Naive B cell (primary cell): ENCODE results near the gene CEACAM4. TPM values are rescaled to one million over a fixed set of nuclear protein-coding genes. Genes with fewer than 3 reads are reported as not detected.

Experiments
- ATAC-seq, 2 donors: fragments of 150-1000 bp; cut with Tn5 transposase; 2 replicates each; pipeline ENCODE4 v1.10.0; 2021; ENCODE audit warnings: low read depth in 2 of 2, mild to moderate bottlenecking in 2 of 2, moderate library complexity in 2 of 2
- DNase-seq: peaks from one replicate; pipeline ENCODE4 v3.0.0; 2022
- H3K27ac Mint-ChIP-seq, 6 donors: one replicate each; pipeline ENCODE4 v1.8.0; 2020 to 2022; ENCODE audit warnings: mild to moderate bottlenecking in 6 of 6, mixed read lengths in 6 of 6, moderate library complexity in 5 of 6, inconsistent platforms in 2 of 6
- H3K27me3 Mint-ChIP-seq, 3 donors: one replicate each; pipeline ENCODE4 v1.8.0; 2021 to 2022; ENCODE audit warnings: mixed read lengths in 3 of 3, mild to moderate bottlenecking in 1 of 3
- H3K36me3 Mint-ChIP-seq, 2 donors: one replicate each; pipeline ENCODE4 v1.8.0; 2020 to 2022; ENCODE audit warnings: mixed read lengths in 2 of 2, inconsistent platforms in 1 of 2, mild to moderate bottlenecking in 1 of 2
- H3K4me1 Mint-ChIP-seq, 3 donors: one replicate each; pipeline ENCODE4 v1.8.0; 2020 to 2022; ENCODE audit warnings: mixed read lengths in 3 of 3, inconsistent platforms in 1 of 3, mild to moderate bottlenecking in 1 of 3, moderate library complexity in 1 of 3
- H3K4me3 Mint-ChIP-seq, 8 donors: one replicate each; pipeline ENCODE4 v1.8.0; 2020 to 2022; ENCODE audit warnings: mild to moderate bottlenecking in 8 of 8, mixed read lengths in 8 of 8, moderate library complexity in 8 of 8, inconsistent platforms in 2 of 8
- H3K9me3 Mint-ChIP-seq, 7 donors: one replicate each; pipeline ENCODE4 v1.8.0; 2020 to 2022; ENCODE audit warnings: mixed read lengths in 7 of 7, mild to moderate bottlenecking in 5 of 7, inconsistent platforms in 2 of 7, moderate library complexity in 1 of 7
- polyA plus RNA-seq, 6 donors: library from polyadenylated mRNA; unstranded; fragments of 300-500 nt; fragmentation: Illumina TruSeq; gene quantifications; one replicate each; pipeline ENCODE4 v1.2.3, GENCODE V29; 2021; ENCODE audit warnings: low read depth in 6 of 6

CEACAM4 gene
- polyA plus RNA-seq, 6 donors from 2014 or later: 0.44 TPM; not detected in 5

DNA sequence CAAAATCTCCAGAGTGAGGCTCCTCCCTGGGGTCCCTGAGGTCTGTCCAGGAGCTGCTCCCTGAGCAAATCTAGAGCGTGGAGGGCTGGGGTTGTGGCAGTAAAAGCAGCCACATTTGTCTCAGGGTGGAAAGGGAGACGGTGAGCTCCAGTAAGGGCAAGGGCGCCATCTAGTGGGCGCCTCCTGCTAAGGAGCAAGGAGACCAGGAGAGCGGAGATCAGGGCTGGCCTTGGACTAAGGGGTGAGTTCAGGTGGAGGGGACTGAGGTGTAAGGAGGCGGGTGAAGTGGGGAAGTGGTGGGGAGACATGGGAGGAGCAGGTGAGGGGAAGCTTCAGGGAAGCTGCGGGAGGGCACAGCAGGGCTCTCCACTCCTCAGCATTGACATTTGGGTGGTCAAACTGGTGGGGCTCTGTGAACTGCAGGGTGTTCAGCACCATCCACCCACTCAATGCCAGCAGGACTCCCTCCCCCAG is 56.2 kb downstream of the CEACAM4 start:
- no peaks in the 10 kb centered on the region for H3K9me3 Mint-ChIP-seq
- H3K4me1 Mint-ChIP-seq: peaks cover 12 to 32% (median 24%) of the 10 kb centered on the region in 3 donors
- H3K4me3 Mint-ChIP-seq: no peak overlapping the region
- peak overlapping the region in 2 of 6 donors; percentile 15 to 69 for H3K27ac Mint-ChIP-seq
- no peaks in the 10 kb centered on the region for H3K36me3 Mint-ChIP-seq
- peak; percentile 99 for ATAC-seq
- DNase-seq: peak; percentile 78
- H3K27me3 Mint-ChIP-seq: no peaks in the 10 kb centered on the region

DNA sequence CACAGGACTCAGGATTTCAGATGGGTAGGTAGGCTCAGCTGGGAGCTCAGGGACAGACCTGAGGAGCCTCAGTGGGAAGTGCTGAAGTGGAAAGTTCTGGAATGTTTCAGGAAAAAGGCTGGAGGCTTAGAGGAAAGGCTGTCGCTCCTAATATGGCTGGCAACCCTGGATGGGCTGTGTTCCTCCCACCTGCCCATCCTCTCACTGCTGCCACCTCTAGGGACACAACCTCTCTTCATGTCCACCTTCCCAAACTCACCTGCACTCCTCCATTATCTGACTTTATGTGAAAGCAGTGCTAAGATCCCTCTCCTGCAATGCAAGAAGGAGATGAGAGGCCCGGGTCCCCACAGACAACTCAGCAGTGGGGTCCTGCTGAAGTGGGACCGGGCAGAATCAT is 56.7 kb downstream of the CEACAM4 start:
- peak overlapping the region in 1 of 6 donors; percentile 69 for H3K27ac Mint-ChIP-seq
- H3K9me3 Mint-ChIP-seq: no peaks in the 10 kb centered on the region
- peaks cover 10 to 33% (median 24%) of the 10 kb centered on the region in 3 donors for H3K4me1 Mint-ChIP-seq
- ATAC-seq (no peak), DNase-seq (no peak)
- no peaks in the 10 kb centered on the region for H3K36me3 Mint-ChIP-seq
- no peaks in the 10 kb centered on the region for H3K27me3 Mint-ChIP-seq
- no peak overlapping the region for H3K4me3 Mint-ChIP-seq

DNA sequence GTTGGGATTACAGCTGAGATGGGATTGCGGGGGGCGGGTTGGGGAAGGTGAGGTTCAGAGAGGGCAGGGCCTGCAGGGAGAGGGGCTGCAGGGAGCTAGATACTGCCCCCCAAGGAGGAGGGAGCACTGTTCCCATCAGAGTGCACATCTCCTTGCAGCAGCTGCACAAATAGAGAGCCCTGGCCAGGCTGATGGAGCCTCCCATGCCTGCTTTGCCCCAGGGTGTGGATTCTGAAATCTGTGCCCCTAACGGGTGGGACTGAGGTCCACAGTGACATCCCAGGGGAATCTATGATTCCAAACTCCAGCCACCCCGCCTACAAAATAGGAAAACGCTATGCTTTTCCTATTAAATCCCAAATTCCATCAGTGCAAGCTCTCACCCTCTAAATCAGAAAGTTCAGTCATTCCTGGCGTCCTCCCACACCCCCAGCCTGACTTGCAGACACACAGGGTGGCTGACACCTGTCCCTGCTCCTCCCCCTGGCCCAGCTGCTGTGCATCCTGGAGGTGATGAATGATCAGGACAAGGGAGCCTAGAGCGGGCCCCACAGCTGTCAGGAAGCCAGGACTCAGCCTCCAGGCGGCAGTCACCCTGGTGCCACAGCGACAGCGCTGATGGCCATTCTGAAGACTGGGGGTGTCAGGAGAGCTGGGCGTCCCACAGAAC is 57.3 kb downstream of the CEACAM4 start:
- ATAC-seq (no peak), DNase-seq (no peak)
- H3K36me3 Mint-ChIP-seq: no peaks in the 10 kb centered on the region
- H3K27ac Mint-ChIP-seq: no peak overlapping the region
- peaks cover 13 to 36% (median 26%) of the 10 kb centered on the region in 3 donors for H3K4me1 Mint-ChIP-seq
- no peak overlapping the region for H3K4me3 Mint-ChIP-seq
- no peaks in the 10 kb centered on the region for H3K9me3 Mint-ChIP-seq
- H3K27me3 Mint-ChIP-seq: no peaks in the 10 kb centered on the region

Other genes starting within 250 kb of the CEACAM4 start
- gene EXOSC5, start 229.7 kb downstream of the CEACAM4 start, polyA plus RNA-seq: 10 to 100 TPM; 48.5 to 74.5 (median 62.6) TPM
- gene BCKDHA, start 229.3 kb downstream of the CEACAM4 start, polyA plus RNA-seq: 10 to 100 TPM; 50.3 to 79.8 (median 68.0) TPM
- under 1 TPM in 4 of 6 donors, not detected in 2; 0.26 to 0.93 (median 0.35) TPM for gene B3GNT8, start 199.7 kb downstream of the CEACAM4 start, polyA plus RNA-seq
- 10 to 100 TPM; 47.0 to 67.1 (median 57.7) TPM for gene DMAC2, start 187.2 kb downstream of the CEACAM4 start, polyA plus RNA-seq
- not detected for gene ERICH4, start 183.9 kb downstream of the CEACAM4 start, polyA plus RNA-seq
- 10 to 100 TPM in 5 of 6 donors, 1 to 10 TPM in 1; 7.1 to 57.2 (median 20.0) TPM for gene CEACAM21, start 50.9 kb downstream of the CEACAM4 start, polyA plus RNA-seq
- gene CEACAM7, start 61.2 kb upstream of the CEACAM4 start, polyA plus RNA-seq: not detected
- gene CEACAM5, start 81.6 kb upstream of the CEACAM4 start, polyA plus RNA-seq: not detected
- gene CEACAM6, start 128.5 kb upstream of the CEACAM4 start, polyA plus RNA-seq: not detected
- gene CEACAM3, start 169.5 kb upstream of the CEACAM4 start, polyA plus RNA-seq: not detected
- not detected for gene LYPD4, start 217.6 kb upstream of the CEACAM4 start, polyA plus RNA-seq
- not detected for gene DMRTC2, start 218.0 kb upstream of the CEACAM4 start, polyA plus RNA-seq
- 1,000 to 10,000 TPM; 4,276 to 8,441 (median 6,198) TPM for gene RPS19, start 233.2 kb upstream of the CEACAM4 start, polyA plus RNA-seq